ENCODE results near the gene MACROD1.

MACROD1 gene

GRCh38 chr11:64090806-64091516 lies 75.0 kb downstream of the MACROD1 start:
- no peak for DNase-seq

GRCh38 chr11:64089915-64090805 lies 75.8 kb downstream of the MACROD1 start:
- DNase-seq: no peak

- DNase-seq: no peak
Measured at GRCh38 chr11:64089493-64089892, 76.4 kb downstream of the MACROD1 start.

GRCh38 chr11:64089027-64089360 lies 76.9 kb downstream of the MACROD1 start:
- no peak for DNase-seq

GRCh38 chr11:64088162-64089026 lies 77.5 kb downstream of the MACROD1 start:
- DNase-seq: no peak

GRCh38 chr11:64086258-64087123 lies 79.4 kb downstream of the MACROD1 start:
- no peak for DNase-seq

- no peak for DNase-seq
Measured at GRCh38 chr11:64085906-64086257, 80.0 kb downstream of the MACROD1 start.

- DNase-seq: no peak
Measured at GRCh38 chr11:64084951-64085710, 80.8 kb downstream of the MACROD1 start.

GRCh38 chr11:64084146-64084950 lies 81.6 kb downstream of the MACROD1 start:
- no peak for DNase-seq

GRCh38 chr11:64083398-64084080 lies 82.4 kb downstream of the MACROD1 start:
- DNase-seq: no peak

- DNase-seq: peak; percentile 94
Measured at GRCh38 chr11:64081745-64082442, 84.0 kb downstream of the MACROD1 start.

- no peak for DNase-seq
Measured at GRCh38 chr11:64080390-64080789, 85.5 kb downstream of the MACROD1 start.

- DNase-seq: no peak
Measured at GRCh38 chr11:64078905-64079304, 87.0 kb downstream of the MACROD1 start.

GRCh38 chr11:64078284-64078683 lies 87.6 kb downstream of the MACROD1 start:
- DNase-seq: no peak

GRCh38 chr11:64077607-64078006 lies 88.3 kb downstream of the MACROD1 start:
- DNase-seq: no peak

GRCh38 chr11:64076758-64077157 lies 89.2 kb downstream of the MACROD1 start:
- DNase-seq: no peak

- no peak for DNase-seq
Measured at GRCh38 chr11:64074239-64074638, 91.7 kb downstream of the MACROD1 start.

- DNase-seq: no peak
Measured at GRCh38 chr11:64073542-64073941, 92.4 kb downstream of the MACROD1 start.

GRCh38 chr11:64072871-64073270 lies 93.0 kb downstream of the MACROD1 start:
- no peak for DNase-seq

All from NCI-H510A (cell line).